ENCODE data around the gene SPAG5.
A peak's percentile ranks its signal among the peaks of the same experiment; 100 is the strongest.
"Not testable (repeated sequence)": the region's sequence is repeated elsewhere in the genome, so short reads cannot be mapped to it uniquely, and the experiment has no call there.

The SPAG5 gene

DNA sequence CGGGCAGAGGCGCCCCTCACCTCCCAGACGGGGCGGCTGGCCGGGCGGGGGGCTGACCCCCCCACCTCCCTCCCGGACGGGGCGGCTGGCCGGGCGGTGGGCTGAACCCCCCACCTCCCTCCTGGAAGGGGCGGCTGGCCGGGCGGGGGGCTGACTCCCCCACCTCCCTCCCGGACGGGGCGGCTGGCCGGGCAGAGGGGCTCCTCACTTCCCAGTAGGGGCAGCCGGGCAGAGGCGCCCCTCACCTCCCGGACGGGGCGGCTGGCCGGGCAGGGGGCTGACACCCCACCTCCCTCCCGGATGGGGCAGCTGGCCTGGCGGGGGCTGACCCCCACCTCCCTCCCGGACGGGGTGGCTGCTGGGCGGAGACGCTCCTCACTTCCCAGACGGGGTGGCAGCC, 5.2 kb upstream of the SPAG5 start:
- H3K27ac ChIP-seq (ENCODE audit: low read depth, low read length, severe bottlenecking); H3K9me3 ChIP-seq (ENCODE audit: control insufficient read depth, low read length); H3K4me3 ChIP-seq (ENCODE audit: extremely low read depth, insufficient read depth, low read length, poor library complexity, severe bottlenecking); H3K4me1 ChIP-seq (ENCODE audit: control insufficient read depth, insufficient read depth, low read length, poor library complexity, severe bottlenecking): not testable (repeated sequence)
- H3K36me3 ChIP-seq (ENCODE audit: control insufficient read depth, insufficient read depth, low read length) = peaks cover 31% of the 10 kb centered on the region
- 100% methylated on average over 1 of the region's 31 CpGs; no CpG with 5 or more reads in 1 of the 2 experiments for WGBS, 2 experiments (ENCODE audit: insufficient coverage in 2 of 2)

DNA sequence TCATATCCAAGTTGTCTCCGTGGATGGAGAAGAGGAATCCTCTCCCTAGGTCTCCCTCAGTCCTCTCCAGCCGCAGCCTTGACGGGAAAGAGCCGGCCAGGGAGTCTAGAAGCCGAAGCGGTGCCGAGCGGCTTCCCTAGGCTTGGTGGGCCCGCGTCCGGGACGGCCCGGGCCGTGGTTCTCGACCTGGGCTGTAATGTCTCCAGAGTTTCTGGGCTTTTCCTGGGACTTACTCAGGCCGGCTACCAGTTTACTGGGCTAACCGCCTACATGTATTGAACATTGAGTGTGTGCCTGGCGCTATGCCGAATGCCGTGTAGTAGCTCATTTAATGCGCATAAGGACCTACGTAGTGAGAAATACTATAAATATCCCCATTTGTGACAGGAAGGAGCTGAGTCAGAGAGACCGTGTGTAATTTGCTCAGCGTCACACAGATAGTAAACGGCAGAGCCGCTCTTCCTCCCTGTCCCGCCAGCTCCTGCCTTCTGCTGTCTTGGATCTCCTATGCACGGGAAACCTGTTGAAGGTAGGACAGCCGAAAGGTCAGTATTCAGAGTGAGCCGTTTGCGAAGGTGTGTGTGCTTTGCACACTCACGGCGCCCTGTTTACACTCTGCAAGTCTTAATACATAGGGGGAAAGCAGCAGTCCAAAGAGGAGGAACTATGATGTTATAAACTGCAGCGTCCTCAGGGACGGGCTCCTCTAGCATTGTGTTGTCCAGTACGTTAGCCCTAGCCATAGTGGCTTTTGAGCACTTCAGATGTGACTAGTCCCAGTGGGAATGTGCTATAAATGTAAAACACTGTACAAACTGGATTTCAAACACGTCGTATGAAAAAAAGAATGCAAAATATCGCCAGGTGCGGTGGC, 723 bp upstream of the SPAG5 start:
- H3K9me3 ChIP-seq (ENCODE audit: control insufficient read depth, low read length) = no peaks in the 10 kb centered on the region
- H3K4me3 ChIP-seq (ENCODE audit: extremely low read depth, insufficient read depth, low read length, poor library complexity, severe bottlenecking) = peak overlapping the region; percentile 74
- peaks cover 22% of the 10 kb centered on the region for H3K36me3 ChIP-seq (ENCODE audit: control insufficient read depth, insufficient read depth, low read length)
- peak overlapping the region; percentile 89 for H3K27ac ChIP-seq (ENCODE audit: low read depth, low read length, severe bottlenecking)
- WGBS, 2 experiments (ENCODE audit: insufficient coverage in 2 of 2) = 30 to 38% methylated on average over 36 to 37 of the region's 40 CpGs
- H3K4me1 ChIP-seq (ENCODE audit: control insufficient read depth, insufficient read depth, low read length, poor library complexity, severe bottlenecking) = peaks cover 9% of the 10 kb centered on the region

DNA sequence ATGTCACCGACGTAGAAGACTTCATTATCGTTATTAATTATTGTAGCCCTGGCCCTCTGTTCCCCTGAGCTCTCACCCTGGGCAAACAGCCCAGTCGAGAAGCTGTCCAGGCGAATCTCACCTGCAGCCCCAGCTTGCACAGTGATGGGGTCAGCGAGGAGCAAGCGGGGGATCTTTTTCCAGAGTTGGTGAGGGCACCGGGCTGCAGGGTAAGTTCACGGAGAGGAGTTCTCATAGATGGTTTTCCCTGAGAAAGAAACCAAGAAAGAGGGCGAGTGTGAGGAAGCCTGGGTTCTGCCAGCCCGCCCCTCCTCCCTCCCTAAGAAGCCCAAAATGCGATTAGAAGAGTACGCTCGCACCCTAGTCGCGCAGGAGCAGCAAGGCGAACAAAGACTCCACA, 436 bp downstream of the SPAG5 start:
- Histone ChIP-seq H3K27ac (ENCODE audit: low read depth, low read length, severe bottlenecking) (peak overlapping the region; percentile 89), H3K4me1 (ENCODE audit: control insufficient read depth, insufficient read depth, low read length, poor library complexity, severe bottlenecking) (peaks cover 9% of the 10 kb centered on the region), H3K9me3 (ENCODE audit: control insufficient read depth, low read length) (no peaks in the 10 kb centered on the region), H3K36me3 (ENCODE audit: control insufficient read depth, insufficient read depth, low read length) (peaks cover 31% of the 10 kb centered on the region), H3K4me3 (ENCODE audit: extremely low read depth, insufficient read depth, low read length, poor library complexity, severe bottlenecking) (peak overlapping the region; percentile 74)
- 0 to 10% methylated on average over 8 to 14 of the region's 17 CpGs for whole genome bisulfite sequencing, 2 experiments (ENCODE audit: insufficient coverage in 2 of 2)

DNA sequence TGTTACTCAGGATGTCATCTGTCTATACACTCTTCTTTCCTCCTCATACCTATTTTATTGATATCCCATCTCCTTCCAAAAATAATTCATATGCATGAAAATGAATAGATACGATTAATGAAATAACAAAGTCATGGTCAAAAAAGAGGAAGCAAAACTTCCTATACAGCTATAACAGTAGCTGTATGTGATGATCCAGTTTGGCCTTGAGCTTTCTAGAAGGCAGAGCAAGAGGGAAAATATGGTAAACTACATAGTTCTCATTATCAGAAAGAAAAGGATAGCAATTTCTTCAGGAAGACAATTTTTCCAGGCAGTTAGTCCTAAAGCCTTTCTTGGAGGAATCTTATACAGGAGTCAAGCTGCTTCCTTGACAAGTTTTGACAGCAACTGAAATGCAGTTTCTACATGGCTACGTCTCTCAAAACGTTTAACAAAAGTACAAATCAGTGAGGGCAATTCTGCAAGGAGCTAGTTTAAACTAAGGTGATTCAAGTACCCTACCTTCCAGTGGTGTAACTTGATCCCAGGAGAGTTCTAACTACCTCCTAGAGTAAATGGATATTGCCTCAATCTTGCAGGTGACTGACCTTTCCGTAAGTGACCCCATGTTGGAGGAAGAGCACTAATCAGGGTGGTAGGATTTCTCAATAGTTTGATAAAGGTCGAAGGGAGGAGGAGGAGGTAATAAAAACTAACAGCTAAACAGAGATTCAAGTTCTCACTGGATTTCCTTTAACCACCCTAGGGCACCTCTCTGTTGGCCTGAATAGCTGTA, 1.0 kb downstream of the SPAG5 start:
- Histone ChIP-seq H3K9me3 (ENCODE audit: control insufficient read depth, low read length) (no peaks in the 10 kb centered on the region), H3K27ac (ENCODE audit: low read depth, low read length, severe bottlenecking) (no peak overlapping the region), H3K4me3 (ENCODE audit: extremely low read depth, insufficient read depth, low read length, poor library complexity, severe bottlenecking) (peak overlapping the region; percentile 74), H3K36me3 (ENCODE audit: control insufficient read depth, insufficient read depth, low read length) (peaks cover 37% of the 10 kb centered on the region), H3K4me1 (ENCODE audit: control insufficient read depth, insufficient read depth, low read length, poor library complexity, severe bottlenecking) (peaks cover 9% of the 10 kb centered on the region)
- 54 to 75% methylated on average over 1 to 3 of the region's 5 CpGs for WGBS, 2 experiments (ENCODE audit: insufficient coverage in 2 of 2)

DNA sequence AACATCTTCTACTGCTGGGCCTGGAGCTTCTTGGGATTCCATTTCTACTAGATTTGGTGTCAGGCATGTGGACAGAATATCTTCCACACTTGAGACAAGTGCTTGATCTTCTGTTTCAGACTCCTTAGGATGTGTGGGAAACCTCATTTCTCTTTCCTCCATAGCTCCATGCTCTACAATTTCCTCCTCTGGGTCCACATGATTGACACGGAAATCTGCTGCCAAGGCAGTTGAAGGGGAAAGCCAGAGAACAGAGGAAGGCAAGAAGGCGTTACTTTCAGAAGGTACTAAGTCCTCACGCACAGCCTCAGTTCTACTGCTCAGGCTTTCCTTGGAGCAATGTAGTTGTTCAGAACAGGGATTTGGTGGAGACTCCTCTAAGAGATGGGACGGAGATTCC, 6.6 kb downstream of the SPAG5 start:
- 96 to 100% methylated on average over 3 to 4 of the region's 4 CpGs for WGBS, 2 experiments (ENCODE audit: insufficient coverage in 2 of 2)
- no peak overlapping the region for H3K27ac ChIP-seq (ENCODE audit: low read depth, low read length, severe bottlenecking)
- H3K4me1 ChIP-seq (ENCODE audit: control insufficient read depth, insufficient read depth, low read length, poor library complexity, severe bottlenecking) = no peaks in the 10 kb centered on the region
- H3K4me3 ChIP-seq (ENCODE audit: extremely low read depth, insufficient read depth, low read length, poor library complexity, severe bottlenecking) = no peak overlapping the region
- peaks cover 88% of the 10 kb centered on the region for H3K36me3 ChIP-seq (ENCODE audit: control insufficient read depth, insufficient read depth, low read length)
- H3K9me3 ChIP-seq (ENCODE audit: control insufficient read depth, low read length) = no peaks in the 10 kb centered on the region

DNA sequence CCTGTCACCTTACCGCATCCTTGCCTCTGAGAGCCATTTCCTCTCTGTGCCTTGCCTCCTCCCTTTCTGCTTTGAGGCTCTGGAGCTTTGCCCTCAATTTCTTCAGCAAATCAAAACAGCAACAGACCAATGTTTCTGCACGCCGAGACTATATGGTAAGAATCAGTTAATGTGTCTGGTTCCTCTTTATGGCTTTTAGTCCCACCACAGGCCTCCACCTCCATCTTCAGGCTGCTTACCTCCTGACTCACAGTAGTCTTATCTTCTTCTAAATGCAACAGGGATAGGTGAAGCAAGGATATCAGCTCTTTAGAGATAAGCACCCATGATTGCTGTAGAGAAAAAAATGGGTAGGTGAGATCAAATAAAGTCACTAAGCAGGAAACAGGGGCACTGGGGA, 13.0 kb downstream of the SPAG5 start:
- no peaks in the 10 kb centered on the region for H3K4me1 ChIP-seq (ENCODE audit: control insufficient read depth, insufficient read depth, low read length, poor library complexity, severe bottlenecking)
- H3K36me3 ChIP-seq (ENCODE audit: control insufficient read depth, insufficient read depth, low read length) = peaks cover 91% of the 10 kb centered on the region
- H3K9me3 ChIP-seq (ENCODE audit: control insufficient read depth, low read length) = no peaks in the 10 kb centered on the region
- H3K4me3 ChIP-seq (ENCODE audit: extremely low read depth, insufficient read depth, low read length, poor library complexity, severe bottlenecking) = no peak overlapping the region
- no peak overlapping the region for H3K27ac ChIP-seq (ENCODE audit: low read depth, low read length, severe bottlenecking)
- WGBS, 2 experiments (ENCODE audit: insufficient coverage in 2 of 2) = 89 to 100% methylated on average over 1 of the region's 3 CpGs

DNA sequence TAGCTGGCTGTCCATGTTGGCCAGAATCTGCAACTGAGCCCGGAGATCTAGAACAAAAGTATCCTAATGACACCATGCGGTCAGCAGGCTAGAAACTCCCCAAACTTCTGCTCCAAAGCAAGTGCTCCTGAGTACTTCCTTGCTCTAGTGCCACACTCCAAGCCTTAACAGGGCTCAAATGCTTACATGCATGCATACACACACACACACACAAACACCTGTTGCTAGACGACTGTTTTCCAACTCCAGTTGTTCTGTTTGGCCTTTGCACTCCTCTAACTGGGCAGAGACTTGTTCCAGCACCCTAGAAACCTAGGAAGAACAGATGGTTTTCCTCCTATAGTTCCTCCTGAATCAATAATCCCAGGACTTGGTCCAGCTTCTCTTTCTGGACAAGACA, 14.4 kb downstream of the SPAG5 start:
- WGBS, 2 experiments (ENCODE audit: insufficient coverage in 2 of 2) = 87 to 100% methylated on average over 2 to 3 of the region's 3 CpGs
- H3K9me3 ChIP-seq (ENCODE audit: control insufficient read depth, low read length) = no peaks in the 10 kb centered on the region
- H3K27ac ChIP-seq (ENCODE audit: low read depth, low read length, severe bottlenecking) = no peak overlapping the region
- no peak overlapping the region for H3K4me3 ChIP-seq (ENCODE audit: extremely low read depth, insufficient read depth, low read length, poor library complexity, severe bottlenecking)
- H3K4me1 ChIP-seq (ENCODE audit: control insufficient read depth, insufficient read depth, low read length, poor library complexity, severe bottlenecking) = no peaks in the 10 kb centered on the region
- H3K36me3 ChIP-seq (ENCODE audit: control insufficient read depth, insufficient read depth, low read length) = peaks cover 93% of the 10 kb centered on the region

DNA sequence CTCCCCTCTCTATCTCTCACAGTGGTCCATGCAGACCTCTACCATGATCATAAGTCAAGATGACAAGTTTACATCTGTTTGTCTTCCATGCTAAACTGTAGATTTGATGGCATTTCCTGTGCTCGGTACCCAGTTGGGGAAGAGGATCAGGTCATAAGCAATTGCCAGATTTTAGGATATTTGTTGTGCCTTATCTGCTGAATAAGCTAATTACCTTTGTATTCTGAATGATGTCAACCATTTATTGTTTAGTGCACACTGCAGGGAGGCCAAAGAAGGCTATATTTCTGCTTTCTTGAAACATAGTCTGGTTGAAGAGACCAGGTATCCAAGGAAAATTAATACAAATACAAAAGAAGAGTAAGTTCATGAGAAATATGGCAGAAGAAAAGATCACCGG, 16.3 kb downstream of the SPAG5 start:
- peaks cover 94% of the 10 kb centered on the region for H3K36me3 ChIP-seq (ENCODE audit: control insufficient read depth, insufficient read depth, low read length)
- no peaks in the 10 kb centered on the region for H3K4me1 ChIP-seq (ENCODE audit: control insufficient read depth, insufficient read depth, low read length, poor library complexity, severe bottlenecking)
- no peak overlapping the region for H3K4me3 ChIP-seq (ENCODE audit: extremely low read depth, insufficient read depth, low read length, poor library complexity, severe bottlenecking)
- 96 to 100% methylated on average over 2 of the region's 2 CpGs for WGBS, 2 experiments (ENCODE audit: insufficient coverage in 2 of 2)
- no peak overlapping the region for H3K27ac ChIP-seq (ENCODE audit: low read depth, low read length, severe bottlenecking)
- H3K9me3 ChIP-seq (ENCODE audit: control insufficient read depth, low read length) = no peaks in the 10 kb centered on the region

DNA sequence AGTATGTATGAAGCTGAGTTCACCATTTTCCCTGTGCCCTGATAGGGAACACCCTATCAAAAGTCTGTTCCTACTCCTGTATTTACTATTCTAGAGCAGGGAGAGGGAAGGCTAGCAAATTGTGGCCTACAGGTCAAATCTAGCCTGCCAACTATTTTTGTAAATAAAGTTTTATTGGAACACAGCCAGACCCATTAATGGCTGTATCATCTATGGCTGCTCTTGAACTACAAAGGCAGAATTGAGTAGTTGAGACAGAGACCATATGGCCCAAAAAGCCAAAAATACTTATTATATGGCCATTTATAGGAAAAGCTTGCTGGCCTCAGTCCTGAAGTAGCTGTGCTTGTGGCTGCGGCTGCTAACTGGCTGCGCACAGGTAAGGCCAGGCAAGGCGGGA, 17.9 kb downstream of the SPAG5 start:
- WGBS, 2 experiments (ENCODE audit: insufficient coverage in 2 of 2) = no CpG with 5 or more reads among the region's 3 CpGs
- H3K36me3 ChIP-seq (ENCODE audit: control insufficient read depth, insufficient read depth, low read length) = peaks cover 84% of the 10 kb centered on the region

DNA sequence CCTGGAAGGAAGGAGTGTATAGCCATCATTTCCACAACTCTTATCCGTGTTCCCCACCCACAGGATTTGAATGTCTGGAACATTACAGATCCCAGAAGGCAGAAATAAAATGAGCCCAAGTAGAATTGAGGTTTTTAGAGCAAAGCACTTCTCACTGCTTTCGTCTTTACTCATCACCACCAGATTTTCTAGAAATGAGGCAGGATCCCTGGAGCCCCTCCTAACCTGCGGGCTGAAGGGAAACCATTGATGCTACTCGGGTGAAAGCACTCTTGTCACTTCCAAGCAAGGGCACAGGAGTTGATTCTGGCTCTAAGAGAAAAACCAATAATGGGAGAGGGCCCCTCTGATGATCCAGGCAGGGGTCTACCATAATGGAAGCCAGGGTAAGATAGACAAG, 19.3 kb downstream of the SPAG5 start:
- Histone ChIP-seq H3K27ac (ENCODE audit: low read depth, low read length, severe bottlenecking) (no peak overlapping the region), H3K36me3 (ENCODE audit: control insufficient read depth, insufficient read depth, low read length) (peaks cover 70% of the 10 kb centered on the region), H3K4me3 (ENCODE audit: extremely low read depth, insufficient read depth, low read length, poor library complexity, severe bottlenecking) (no peak overlapping the region), H3K9me3 (ENCODE audit: control insufficient read depth, low read length) (no peaks in the 10 kb centered on the region), H3K4me1 (ENCODE audit: control insufficient read depth, insufficient read depth, low read length, poor library complexity, severe bottlenecking) (peaks cover 3% of the 10 kb centered on the region)
- WGBS, 2 experiments (ENCODE audit: insufficient coverage in 2 of 2) = 100% methylated on average over 2 of the region's 4 CpGs

More for the DNA sequence above, 17.9 kb downstream of the SPAG5 start:
- H3K27ac ChIP-seq (ENCODE audit: low read depth, low read length, severe bottlenecking) = no peak overlapping the region
- no peaks in the 10 kb centered on the region for H3K9me3 ChIP-seq (ENCODE audit: control insufficient read depth, low read length)
- peaks cover 3% of the 10 kb centered on the region for H3K4me1 ChIP-seq (ENCODE audit: control insufficient read depth, insufficient read depth, low read length, poor library complexity, severe bottlenecking)
- no peak overlapping the region for H3K4me3 ChIP-seq (ENCODE audit: extremely low read depth, insufficient read depth, low read length, poor library complexity, severe bottlenecking)

Measured in mesodermal cell (in vitro differentiated cells).